Progenitor cell of endocrine pancreas (in vitro differentiated cells): Measurements from ENCODE around the gene OPALIN. TPM values are rescaled to one million over a fixed set of nuclear protein-coding genes. Genes with fewer than 3 reads are reported as not detected.
A peak's percentile ranks its signal among the peaks of the same experiment; 100 is the strongest.

Source experiments
- DNase-seq: peaks from one replicate; pipeline ENCODE4 v3.0.0; 2021; ENCODE audit warnings: low spot score; ENCODE audit not compliant: unreplicated experiment
- H3K27ac Mint-ChIP-seq: 2 replicates; pipeline ENCODE4 v1.8.0; 2021; ENCODE audit warnings: mild to moderate bottlenecking, moderate library complexity, mixed read lengths
- H3K27me3 Mint-ChIP-seq: 2 replicates; pipeline ENCODE4 v1.8.0; 2021; ENCODE audit warnings: mixed read lengths
- H3K36me3 Mint-ChIP-seq: 2 replicates; pipeline ENCODE4 v1.8.0; 2022; ENCODE audit warnings: mixed read lengths; ENCODE audit not compliant: insufficient read depth
- H3K4me1 Mint-ChIP-seq: 2 replicates; pipeline ENCODE4 v1.8.0; 2021; ENCODE audit warnings: low read depth, mixed read lengths
- H3K4me3 Mint-ChIP-seq: 2 replicates; pipeline ENCODE4 v1.8.0; 2021; ENCODE audit warnings: low read depth, mild to moderate bottlenecking, moderate library complexity, mixed read lengths
- H3K9me3 Mint-ChIP-seq: 2 replicates; pipeline ENCODE4 v1.8.0; 2021; ENCODE audit warnings: low read depth, mixed read lengths
- CTCF ChIP-seq: fragments of 200-600 bp; sonication (generic); IDR thresholded peaks from one replicate; pipeline ENCODE4 v1.5.0; 2021; ENCODE audit warnings: antibody characterized with exemption, mild to moderate bottlenecking; ENCODE audit not compliant: unreplicated experiment
- total RNA-seq: library from RNA; stranded (reverse); gene quantifications from 2 replicates; pipeline ENCODE4 v1.2.1, GENCODE V29; 2021

Gene OPALIN
- total RNA-seq, 1 donor from 2014 or later: not detected

GRCh38 chr10:96339956-96340904, 18.6 kb downstream of the OPALIN start:
- Mint-ChIP-seq H3K4me1 (no peaks in the 10 kb centered on the region), H3K36me3 (no peaks in the 10 kb centered on the region), H3K27ac (no peak overlapping the region), H3K9me3 (no peaks in the 10 kb centered on the region), H3K4me3 (no peak overlapping the region), H3K27me3 (peaks cover 2% of the 10 kb centered on the region)
- peak; percentile 46 for DNase-seq
- peak; percentile 85 for TF ChIP-seq CTCF

- H3K27ac Mint-ChIP-seq: no peak overlapping the region
- no peak for DNase-seq
- no peak for TF ChIP-seq CTCF
- H3K27me3 Mint-ChIP-seq: no peaks in the 10 kb centered on the region
- H3K4me1 Mint-ChIP-seq: no peaks in the 10 kb centered on the region
- H3K9me3 Mint-ChIP-seq: no peaks in the 10 kb centered on the region
- no peak overlapping the region for H3K4me3 Mint-ChIP-seq
- no peaks in the 10 kb centered on the region for H3K36me3 Mint-ChIP-seq
Measured at GRCh38 chr10:96339383-96339782, 19.4 kb downstream of the OPALIN start.

GRCh38 chr10:96338279-96338925, 20.4 kb downstream of the OPALIN start:
- Mint-ChIP-seq H3K27ac (no peak overlapping the region), H3K4me3 (no peak overlapping the region), H3K4me1 (no peaks in the 10 kb centered on the region), H3K9me3 (no peaks in the 10 kb centered on the region), H3K27me3 (peaks cover 3% of the 10 kb centered on the region), H3K36me3 (no peaks in the 10 kb centered on the region)
- no peak for TF ChIP-seq CTCF
- no peak for DNase-seq

- Mint-ChIP-seq H3K27me3 (peaks cover 7% of the 10 kb centered on the region), H3K4me3 (no peak overlapping the region), H3K4me1 (no peaks in the 10 kb centered on the region), H3K36me3 (no peaks in the 10 kb centered on the region), H3K9me3 (no peaks in the 10 kb centered on the region), H3K27ac (no peak overlapping the region)
- no peak for DNase-seq
- no peak for TF ChIP-seq CTCF
Measured at GRCh38 chr10:96337106-96337505, 21.7 kb downstream of the OPALIN start.

GRCh38 chr10:96334616-96335526, 23.9 kb downstream of the OPALIN start:
- Mint-ChIP-seq H3K9me3 (no peaks in the 10 kb centered on the region), H3K4me1 (no peaks in the 10 kb centered on the region), H3K4me3 (no peak overlapping the region), H3K27me3 (peaks cover 7% of the 10 kb centered on the region), H3K27ac (no peak overlapping the region), H3K36me3 (no peaks in the 10 kb centered on the region)
- peak; percentile 83 for TF ChIP-seq CTCF
- no peak for DNase-seq
